ENCODE data around the gene TRIM23. TPM values are rescaled to one million over a fixed set of nuclear protein-coding genes. Genes with fewer than 3 reads are reported as not detected.

Gene TRIM23
- total RNA-seq, 1 donor, result 21.8 TPM

DNA sequence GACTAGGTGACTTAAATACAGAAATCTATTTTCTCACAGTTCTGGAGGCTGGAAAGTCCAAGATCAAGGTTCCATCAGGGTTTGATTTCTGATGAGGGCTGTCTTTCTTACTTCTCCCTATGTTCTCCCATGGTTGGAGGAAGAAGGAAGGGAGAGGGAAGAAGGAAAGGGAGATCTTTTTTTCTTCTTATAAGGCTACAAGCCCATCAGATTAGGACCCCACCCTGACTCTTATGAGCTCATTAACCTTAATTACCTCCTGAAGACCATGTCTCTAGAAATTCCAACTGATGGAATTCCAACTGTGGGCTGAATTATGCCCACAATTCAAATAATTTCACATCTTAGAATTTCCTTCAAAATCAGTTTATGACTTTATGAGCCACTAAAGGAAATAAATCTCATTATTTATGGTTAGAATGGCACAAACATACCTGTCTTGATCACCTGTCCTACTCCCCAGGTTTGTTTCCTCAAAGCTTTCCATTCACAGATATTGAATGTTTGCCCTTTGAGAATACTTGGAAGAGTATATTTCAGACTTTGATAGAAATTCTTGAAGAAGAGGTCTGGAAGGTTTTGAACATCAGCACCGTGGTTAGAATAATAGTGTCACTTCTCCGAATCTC is 53.4 kb downstream of the TRIM23 start:
- no peak overlapping the region for H3K4me3 ChIP-seq (ENCODE audit: low read depth, low read length)
- TF ChIP-seq, protein P1, sequence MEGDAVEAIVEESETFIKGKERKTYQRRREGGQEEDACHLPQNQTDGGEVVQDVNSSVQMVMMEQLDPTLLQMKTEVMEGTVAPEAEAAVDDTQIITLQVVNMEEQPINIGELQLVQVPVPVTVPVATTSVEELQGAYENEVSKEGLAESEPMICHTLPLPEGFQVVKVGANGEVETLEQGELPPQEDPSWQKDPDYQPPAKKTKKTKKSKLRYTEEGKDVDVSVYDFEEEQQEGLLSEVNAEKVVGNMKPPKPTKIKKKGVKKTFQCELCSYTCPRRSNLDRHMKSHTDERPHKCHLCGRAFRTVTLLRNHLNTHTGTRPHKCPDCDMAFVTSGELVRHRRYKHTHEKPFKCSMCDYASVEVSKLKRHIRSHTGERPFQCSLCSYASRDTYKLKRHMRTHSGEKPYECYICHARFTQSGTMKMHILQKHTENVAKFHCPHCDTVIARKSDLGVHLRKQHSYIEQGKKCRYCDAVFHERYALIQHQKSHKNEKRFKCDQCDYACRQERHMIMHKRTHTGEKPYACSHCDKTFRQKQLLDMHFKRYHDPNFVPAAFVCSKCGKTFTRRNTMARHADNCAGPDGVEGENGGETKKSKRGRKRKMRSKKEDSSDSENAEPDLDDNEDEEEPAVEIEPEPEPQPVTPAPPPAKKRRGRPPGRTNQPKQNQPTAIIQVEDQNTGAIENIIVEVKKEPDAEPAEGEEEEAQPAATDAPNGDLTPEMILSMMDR (IDR thresholded peaks at IDR 0.05; ENCODE audit: insufficient read depth, low read length), result no peak
- no peak for DNase-seq (ENCODE audit: low read depth)

- TF ChIP-seq, protein P1 (IDR thresholded peaks at IDR 0.05; ENCODE audit: insufficient read depth, low read length), result no peak
- DNase-seq (ENCODE audit: low read depth), result no peak
Observed at GRCh38 chr5:65566505-65566904, 57.6 kb downstream of the TRIM23 start.

DNA sequence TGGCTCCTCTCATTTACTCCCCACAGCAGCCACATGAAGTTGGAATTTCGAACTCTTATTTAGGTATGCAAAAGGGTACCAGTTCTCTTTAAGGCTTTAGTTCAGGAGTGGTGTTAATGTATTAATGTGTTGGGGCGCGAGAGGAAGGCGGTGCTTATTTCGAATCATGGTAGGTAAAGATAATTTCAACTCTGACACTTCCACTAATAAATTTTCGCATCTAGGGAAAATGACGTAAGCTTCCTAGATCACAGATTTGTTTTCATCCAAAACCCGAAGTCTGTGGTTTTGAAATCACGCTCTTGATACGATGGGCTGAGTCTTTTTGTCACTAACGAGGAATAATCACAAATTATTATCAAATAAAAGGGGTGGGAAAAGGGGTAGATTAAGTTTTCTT is 60.4 kb downstream of the TRIM23 start:
- TF ChIP-seq, protein P1 (IDR thresholded peaks at IDR 0.05; ENCODE audit: insufficient read depth, low read length), result no peak
- DNase-seq (ENCODE audit: low read depth), result no peak
- H3K4me3 ChIP-seq (ENCODE audit: low read depth, low read length), result peak overlapping the region; percentile 97

More at GRCh38 chr5:65566505-65566904, 57.6 kb downstream of the TRIM23 start:
- H3K4me3 ChIP-seq (ENCODE audit: low read depth, low read length), result no peak overlapping the region

GRCh38 chr5:65562731-65563701 is 61.1 kb downstream of the TRIM23 start, which contains the start of the genes CENPK and PPWD1:
Gene CENPK, minus strand, starts transcription at chr5:65563168. Its CDS starts 8,261 bp downstream, at chr5:65554907.
Gene PPWD1, plus strand, starts transcription at chr5:65563296. Its CDS starts 15 bp downstream, at chr5:65563311.
- TF ChIP-seq, protein P1 (IDR thresholded peaks at IDR 0.05; ENCODE audit: insufficient read depth, low read length), result no peak
- peak; percentile 93 for DNase-seq (ENCODE audit: low read depth)
- H3K4me3 ChIP-seq (ENCODE audit: low read depth, low read length), result peak within 1 kb of the TSS; percentile 97

DNA sequence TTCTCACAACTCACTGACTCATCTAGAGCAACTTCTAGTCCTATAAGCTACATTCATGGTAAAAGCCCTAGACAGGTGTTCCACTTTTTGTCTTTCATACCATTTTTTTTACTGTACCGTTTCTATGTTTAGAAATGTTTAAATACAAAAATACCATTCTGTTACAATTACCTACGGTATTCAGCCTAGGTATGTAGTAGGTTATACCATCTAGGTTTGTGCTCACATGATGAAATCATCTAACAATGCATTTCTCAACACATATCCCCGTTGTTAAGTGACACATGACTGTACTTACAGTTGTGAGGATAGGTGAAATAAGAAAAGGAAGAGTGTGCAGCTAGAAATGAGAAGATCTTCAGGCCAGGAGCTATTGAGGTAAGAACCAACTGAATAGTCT is 67.4 kb downstream of the TRIM23 start:
- H3K4me3 ChIP-seq (ENCODE audit: low read depth, low read length), result no peak overlapping the region
- TF ChIP-seq, protein P1 (IDR thresholded peaks at IDR 0.05; ENCODE audit: insufficient read depth, low read length), result no peak
- no peak for DNase-seq (ENCODE audit: low read depth)

GRCh38 chr5:65556181-65556580 is 68.0 kb downstream of the TRIM23 start:
- H3K4me3 ChIP-seq (ENCODE audit: low read depth, low read length), result no peak overlapping the region
- TF ChIP-seq, protein P1 (IDR thresholded peaks at IDR 0.05; ENCODE audit: insufficient read depth, low read length), result no peak
- no peak for DNase-seq (ENCODE audit: low read depth)
